SK-N-SH treated with all-trans-retinoic acid at 6 μM for 48 hours (cell line): ENCODE data around the gene ZBTB9.

ENCODE experiments used
- ARNTL ChIP-seq: fragments of 450-650 bp; formaldehyde crosslinking; IDR thresholded peaks from 2 replicates; pipeline ENCODE4 v1.5.0; 2020; ENCODE audit warnings: low read depth, mild to moderate bottlenecking, moderate library complexity, borderline replicate concordance
- BACH2 ChIP-seq: fragments of 250-450 bp; sonication (Bioruptor Pico); IDR thresholded peaks from 2 replicates; pipeline ENCODE4 v1.9.0; 2021; ENCODE audit warnings: mild to moderate bottlenecking, borderline replicate concordance
- TCF4 ChIP-seq: fragments of 250-450 bp; sonication (Bioruptor Pico); IDR thresholded peaks from 2 replicates; pipeline ENCODE4 v1.8.0; 2021; ENCODE audit warnings: mild to moderate bottlenecking, moderate library complexity, borderline replicate concordance
- ZNF565 ChIP-seq: fragments of 450-650 bp; formaldehyde crosslinking; conservative IDR thresholded peaks from 2 replicates; pipeline ENCODE4 v1.5.0; 2020; ENCODE audit warnings: low read depth, mild to moderate bottlenecking, moderate library complexity

- TF ChIP-seq ZNF565 (CRISPR knock-in tag) = no peak
- TF ChIP-seq BACH2 = no peak
- TF ChIP-seq TCF4 = no peak
- no peak for TF ChIP-seq ARNTL (CRISPR knock-in tag)
Measured at GRCh38 chr6:33428224-33428965, 26.0 kb upstream of the ZBTB9 start.
